ENCODE data around the gene TUBB. TPM values are rescaled to one million over a fixed set of nuclear protein-coding genes. Genes with fewer than 3 reads are reported as not detected.
A peak's percentile ranks its signal among the peaks of the same experiment; 100 is the strongest.
"Not testable (repeated sequence)": the region's sequence is repeated elsewhere in the genome, so short reads cannot be mapped to it uniquely, and the experiment has no call there.

TUBB gene
- total RNA-seq, 2 experiments from 2014 or later = 1,162 to 1,172 TPM

GRCh38 chr6:30763155-30763617 is 43.0 kb downstream of the TUBB start:
- DNase-seq = no peak
- no peak overlapping the region for H3K4me3 Mint-ChIP-seq
- ChIA-PET CTCF (no interaction called here), POLR2A (no interaction called here)
- H3K4me1 Mint-ChIP-seq = peaks cover 32% of the 10 kb centered on the region
- H3K36me3 Mint-ChIP-seq (ENCODE audit: low read depth) = no peaks in the 10 kb centered on the region
- no peak overlapping the region for H3K27ac Mint-ChIP-seq
- peaks cover 13% of the 10 kb centered on the region for H3K27me3 Mint-ChIP-seq
- peaks cover 3% of the 10 kb centered on the region for H3K9me3 Mint-ChIP-seq

- ChIA-PET CTCF (no interaction called here), POLR2A (no interaction called here)
- H3K36me3 Mint-ChIP-seq (ENCODE audit: low read depth) = no peaks in the 10 kb centered on the region
- H3K4me3 Mint-ChIP-seq = no peak overlapping the region
- no peak overlapping the region for H3K27ac Mint-ChIP-seq
- peaks cover 13% of the 10 kb centered on the region for H3K27me3 Mint-ChIP-seq
- H3K9me3 Mint-ChIP-seq = peaks cover 3% of the 10 kb centered on the region
- DNase-seq = no peak
- peaks cover 36% of the 10 kb centered on the region for H3K4me1 Mint-ChIP-seq
Observed at GRCh38 chr6:30763618-30764489, 43.7 kb downstream of the TUBB start.

- H3K4me3 Mint-ChIP-seq; DNase-seq; H3K36me3 Mint-ChIP-seq (ENCODE audit: low read depth); H3K9me3 Mint-ChIP-seq; H3K27ac Mint-ChIP-seq; POLR2A ChIA-PET; CTCF ChIA-PET: not testable (repeated sequence)
- Mint-ChIP-seq H3K27me3 (peaks cover 13% of the 10 kb centered on the region), H3K4me1 (peaks cover 40% of the 10 kb centered on the region)
Observed at GRCh38 chr6:30764490-30765043, 44.4 kb downstream of the TUBB start.

GRCh38 chr6:30765495-30765894 is 45.3 kb downstream of the TUBB start:
- POLR2A ChIA-PET = interaction anchor here (1.0 to 1.4 kb wide), 2 partner anchors 21 to 22 kb away, joined by 3 to 4 read pairs; partner anchors contain the start of gene IER3

GRCh38 chr6:30766461-30767157 is 46.5 kb downstream of the TUBB start:
- no peak for DNase-seq
- CTCF ChIA-PET = interaction anchor here (1.0 to 1.4 kb wide), 4 partner anchors 35 to 313 kb away, joined by 3 to 5 read pairs (median 4); no protein-coding TSS in a partner anchor
- no peak overlapping the region for H3K4me3 Mint-ChIP-seq
- H3K9me3 Mint-ChIP-seq = peaks cover 3% of the 10 kb centered on the region
- peaks cover 11% of the 10 kb centered on the region for H3K27me3 Mint-ChIP-seq
- POLR2A ChIA-PET = interaction anchor here (1.0 to 1.4 kb wide), 2 partner anchors 21 to 22 kb away, joined by 3 to 4 read pairs; partner anchors contain the start of gene IER3
- no peak overlapping the region for H3K27ac Mint-ChIP-seq
- peaks cover 54% of the 10 kb centered on the region for H3K4me1 Mint-ChIP-seq
- no peaks in the 10 kb centered on the region for H3K36me3 Mint-ChIP-seq (ENCODE audit: low read depth)

More at GRCh38 chr6:30765495-30765894, 45.3 kb downstream of the TUBB start:
- not testable (repeated sequence) for H3K9me3 Mint-ChIP-seq; DNase-seq; H3K4me3 Mint-ChIP-seq; H3K27ac Mint-ChIP-seq; H3K36me3 Mint-ChIP-seq (ENCODE audit: low read depth)
- Mint-ChIP-seq H3K4me1 (peaks cover 49% of the 10 kb centered on the region), H3K27me3 (peaks cover 11% of the 10 kb centered on the region)
- CTCF ChIA-PET = interaction anchor here (1.0 kb wide), 1 partner anchor 34 kb away, joined by 4 read pairs; no protein-coding TSS in a partner anchor

- ChIA-PET POLR2A (interaction anchor here (1.4 to 2.2 kb wide), 2 partner anchors 21 to 23 kb away, joined by 4 to 9 read pairs; partner anchors contain the start of gene IER3), CTCF (interaction anchor here (1.0 to 1.6 kb wide), 5 partner anchors 11 to 312 kb away, joined by 3 to 5 read pairs (median 4); no protein-coding TSS in a partner anchor)
- Mint-ChIP-seq H3K36me3 (ENCODE audit: low read depth) (no peaks in the 10 kb centered on the region), H3K4me1 (peaks cover 57% of the 10 kb centered on the region), H3K9me3 (peaks cover 4% of the 10 kb centered on the region), H3K27ac (peak overlapping the region; percentile 33), H3K4me3 (no peak overlapping the region), H3K27me3 (peaks cover 11% of the 10 kb centered on the region)
- DNase-seq = no peak
Observed at GRCh38 chr6:30767158-30767943, 47.2 kb downstream of the TUBB start.

GRCh38 chr6:30767944-30768301 is 47.8 kb downstream of the TUBB start:
- Mint-ChIP-seq H3K9me3 (peaks cover 4% of the 10 kb centered on the region), H3K36me3 (ENCODE audit: low read depth) (no peaks in the 10 kb centered on the region), H3K27ac (no peak overlapping the region), H3K4me1 (peaks cover 61% of the 10 kb centered on the region), H3K4me3 (no peak overlapping the region), H3K27me3 (peaks cover 11% of the 10 kb centered on the region)
- CTCF ChIA-PET = interaction anchor here (1.0 to 1.6 kb wide), 2 partner anchors 10 to 22 kb away, joined by 3 to 4 read pairs; no protein-coding TSS in a partner anchor
- no peak for DNase-seq
- POLR2A ChIA-PET = interaction anchor here (2.2 to 2.3 kb wide), 2 partner anchors 21 to 31 kb away, joined by 9 to 13 read pairs; no protein-coding TSS in a partner anchor

GRCh38 chr6:30768634-30769087 is 48.5 kb downstream of the TUBB start:
- Mint-ChIP-seq H3K9me3 (peaks cover 4% of the 10 kb centered on the region), H3K27me3 (peaks cover 11% of the 10 kb centered on the region), H3K36me3 (ENCODE audit: low read depth) (no peaks in the 10 kb centered on the region), H3K4me1 (peaks cover 58% of the 10 kb centered on the region), H3K4me3 (no peak overlapping the region), H3K27ac (peak overlapping the region; percentile 65)
- no peak for DNase-seq
- POLR2A ChIA-PET = interaction anchor here (0.7 to 2.3 kb wide), 14 partner anchors 13 to 150 kb away, joined by 4 to 13 read pairs (median 6); partner anchors contain the start of genes FLOT1 and IER3
- CTCF ChIA-PET = interaction anchor here (1.0 to 1.6 kb wide), 5 partner anchors 10 to 60 kb away, joined by 3 to 4 read pairs (median 3); partner anchors contain the start of gene IER3

- H3K27ac Mint-ChIP-seq = peak overlapping the region; percentile 65
- POLR2A ChIA-PET = interaction anchor here (0.6 to 2.3 kb wide), 16 partner anchors 12 to 151 kb away, joined by 3 to 13 read pairs (median 5); partner anchors contain the start of genes FLOT1 and IER3
- CTCF ChIA-PET = interaction anchor here (0.7 to 1.6 kb wide), 6 partner anchors 20 to 1115 kb away, joined by 3 to 4 read pairs (median 3); partner anchors contain the start of gene IER3
- peaks cover 52% of the 10 kb centered on the region for H3K4me1 Mint-ChIP-seq
- H3K9me3 Mint-ChIP-seq = peaks cover 3% of the 10 kb centered on the region
- peak overlapping the region; percentile 28 for H3K4me3 Mint-ChIP-seq
- no peaks in the 10 kb centered on the region for H3K36me3 Mint-ChIP-seq (ENCODE audit: low read depth)
- DNase-seq = peak; percentile 72
- peaks cover 7% of the 10 kb centered on the region for H3K27me3 Mint-ChIP-seq
Observed at GRCh38 chr6:30769088-30769852, 49.1 kb downstream of the TUBB start.

GRCh38 chr6:30769853-30770524 is 49.8 kb downstream of the TUBB start:
- Mint-ChIP-seq H3K4me1 (peaks cover 51% of the 10 kb centered on the region), H3K27me3 (peaks cover 3% of the 10 kb centered on the region), H3K9me3 (peaks cover 2% of the 10 kb centered on the region), H3K4me3 (peak overlapping the region; percentile 28), H3K36me3 (ENCODE audit: low read depth) (no peaks in the 10 kb centered on the region), H3K27ac (peak overlapping the region; percentile 65)
- ChIA-PET CTCF (interaction anchor here (0.7 to 1.1 kb wide), 3 partner anchors 25 to 1116 kb away, joined by 3 read pairs; partner anchors contain the start of gene IER3), POLR2A (interaction anchor here (0.6 to 2.3 kb wide), 13 partner anchors 11 to 152 kb away, joined by 3 to 13 read pairs (median 5); partner anchors contain the start of gene IER3)
- no peak for DNase-seq

- no peak for DNase-seq
- Mint-ChIP-seq H3K36me3 (ENCODE audit: low read depth) (no peaks in the 10 kb centered on the region), H3K4me3 (no peak overlapping the region), H3K27me3 (peaks cover 3% of the 10 kb centered on the region), H3K9me3 (peaks cover 2% of the 10 kb centered on the region), H3K27ac (no peak overlapping the region), H3K4me1 (peaks cover 51% of the 10 kb centered on the region)
- CTCF ChIA-PET = no interaction called here
- POLR2A ChIA-PET = interaction anchor here (1.7 kb wide), 1 partner anchor 40 kb away, joined by 6 read pairs; no protein-coding TSS in a partner anchor
Observed at GRCh38 chr6:30770592-30770991, 50.4 kb downstream of the TUBB start.
